ENCODE results near the gene TRIM58.

DNA sequence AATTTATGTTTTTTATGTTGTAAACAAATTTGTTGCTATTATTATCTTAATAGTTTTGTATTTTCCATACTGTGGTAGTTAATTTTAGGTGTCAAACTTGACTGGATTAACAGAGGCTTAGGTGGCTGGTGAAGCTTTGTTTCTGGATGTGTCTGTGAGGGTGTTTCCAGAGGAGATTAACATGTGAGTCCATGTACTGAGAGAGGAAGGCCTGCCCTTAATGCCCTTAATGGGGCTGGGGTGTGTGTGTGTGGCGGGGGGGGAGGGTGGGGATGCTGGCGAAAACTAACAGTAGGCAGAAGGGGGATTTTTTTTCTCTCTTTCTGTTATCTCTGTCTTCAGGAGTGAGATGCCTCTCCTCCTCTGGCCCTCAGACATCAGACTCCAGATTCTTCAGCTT, 34.9 kb upstream of the TRIM58 start:
- TF ChIP-seq, protein P1, sequence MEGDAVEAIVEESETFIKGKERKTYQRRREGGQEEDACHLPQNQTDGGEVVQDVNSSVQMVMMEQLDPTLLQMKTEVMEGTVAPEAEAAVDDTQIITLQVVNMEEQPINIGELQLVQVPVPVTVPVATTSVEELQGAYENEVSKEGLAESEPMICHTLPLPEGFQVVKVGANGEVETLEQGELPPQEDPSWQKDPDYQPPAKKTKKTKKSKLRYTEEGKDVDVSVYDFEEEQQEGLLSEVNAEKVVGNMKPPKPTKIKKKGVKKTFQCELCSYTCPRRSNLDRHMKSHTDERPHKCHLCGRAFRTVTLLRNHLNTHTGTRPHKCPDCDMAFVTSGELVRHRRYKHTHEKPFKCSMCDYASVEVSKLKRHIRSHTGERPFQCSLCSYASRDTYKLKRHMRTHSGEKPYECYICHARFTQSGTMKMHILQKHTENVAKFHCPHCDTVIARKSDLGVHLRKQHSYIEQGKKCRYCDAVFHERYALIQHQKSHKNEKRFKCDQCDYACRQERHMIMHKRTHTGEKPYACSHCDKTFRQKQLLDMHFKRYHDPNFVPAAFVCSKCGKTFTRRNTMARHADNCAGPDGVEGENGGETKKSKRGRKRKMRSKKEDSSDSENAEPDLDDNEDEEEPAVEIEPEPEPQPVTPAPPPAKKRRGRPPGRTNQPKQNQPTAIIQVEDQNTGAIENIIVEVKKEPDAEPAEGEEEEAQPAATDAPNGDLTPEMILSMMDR (conservative IDR thresholded peaks at IDR 0.05 in 1 of 2, IDR thresholded peaks at IDR 0.05 in 1 of 2; ENCODE audit: extremely low read depth in 1 of 2, insufficient read depth in 1 of 2, low read depth in 1 of 2, low read length in 2 of 2): no peak
- no peak for TF ChIP-seq EZH2 (IDR thresholded peaks at IDR 0.05; ENCODE audit: borderline replicate concordance, low read length)

All from mammary epithelial cell (primary cell).